Gastroesophageal sphincter (tissue), 4 donors: ENCODE data around the gene KPTN. TPM values are rescaled to one million over a fixed set of nuclear protein-coding genes. Genes with fewer than 3 reads are reported as not detected.

Experiments
- ATAC-seq: fragments of 150-250 bp; one replicate; pipeline ENCODE4 v1.9.1; 2016; ENCODE audit warnings: mild to moderate bottlenecking, moderate library complexity
- H3K27ac ChIP-seq, 4 donors: fragments of 200-600 bp; sonication (generic) in 3 of 4; 1 replicate in 3 of 4; 2 replicates in 1 of 4; pipeline ENCODE4 v1.5.1; 2016 to 2019
- H3K27me3 ChIP-seq: fragments of 200-600 bp; sonication (generic); one replicate; pipeline ENCODE4 v1.5.1; 2019
- H3K36me3 ChIP-seq, 2 donors: fragments of 200-600 bp; sonication (generic); one replicate each; pipeline ENCODE4 v1.5.1; 2019; ENCODE audit warnings: control low read depth in 1 of 2
- H3K4me1 ChIP-seq, 3 donors: fragments of 200-600 bp; sonication (generic); 1 replicate in 2 of 3; 2 replicates in 1 of 3; pipeline ENCODE4 v1.5.1; 2016 to 2019; ENCODE audit warnings: control low read depth in 2 of 3
- H3K4me3 ChIP-seq, 2 donors: fragments of 200-600 bp; sonication (generic); one replicate each; pipeline ENCODE4 v1.5.1; 2019; ENCODE audit warnings: mild to moderate bottlenecking in 1 of 2, moderate library complexity in 1 of 2
- H3K9me3 ChIP-seq, 3 donors: fragments of 200-600 bp; sonication (generic); one replicate each; pipeline ENCODE4 v1.5.1; 2017 to 2019; ENCODE audit warnings: control low read depth in 2 of 3
- CTCF ChIP-seq, 4 experiments: fragments of 200-600 bp in 2 of 4; fragments of 450-650 bp in 2 of 4; sonication (generic) in 1 of 4; IDR thresholded peaks; one replicate each; pipeline ENCODE4 v1.5.1; 2017 to 2019; ENCODE audit warnings: antibody characterized with exemption in 4 of 4, mild to moderate bottlenecking in 2 of 4, moderate library complexity in 2 of 4
- EP300 ChIP-seq: sonication (generic); formaldehyde crosslinking; IDR thresholded peaks from one replicate; pipeline ENCODE4 v1.6.1; 2017; ENCODE audit warnings: antibody characterized with exemption, mild to moderate bottlenecking
- POLR2A ChIP-seq, 2 donors: fragments of 450-650 bp; IDR thresholded peaks; one replicate each; pipeline ENCODE4 v1.6.1; 2017; ENCODE audit warnings: antibody characterized with exemption in 2 of 2, mild to moderate bottlenecking in 2 of 2, moderate library complexity in 1 of 2
- POLR2AphosphoS5 ChIP-seq: sonication (generic); formaldehyde crosslinking; IDR thresholded peaks from one replicate; pipeline ENCODE4 v1.6.1; 2017; ENCODE audit warnings: antibody characterized with exemption
- WGBS, 2 donors: methylation state at CpG; one replicate each; pipeline ENCODE4 v1.1.5; 2018; ENCODE audit warnings: low coverage in 1 of 2; 5-methylcytosine and 5-hydroxymethylcytosine counted together
- total RNA-seq, 4 donors: library from RNA; depleted of rRNA; stranded (reverse); fragments of >200 nt; gene quantifications; one replicate each; pipeline ENCODE4 v1.1.0, GENCODE V29; 2016

KPTN gene
- total RNA-seq, 4 donors from 2014 or later = 2.4 to 4.3 (median 3.4) TPM

GRCh38 chr19:47467914-47468313 lies 16.1 kb downstream of the KPTN start:
- no peak overlapping the region for H3K4me3 ChIP-seq
- ATAC-seq = no peak
- TF ChIP-seq EP300 (no peak), POLR2AphosphoS5 (no peak), CTCF (IDR thresholded peaks at IDR 0.05) (no peak), POLR2A (IDR thresholded peaks at IDR 0.05) (no peak)
- H3K36me3 ChIP-seq = peaks cover 0 to 5% of the 10 kb centered on the region in 2 donors
- H3K27ac ChIP-seq = peak overlapping the region in 1 of 4 donors; percentile 76
- H3K4me1 ChIP-seq = peaks cover 0 to 44% (median 13%) of the 10 kb centered on the region in 3 donors
- WGBS, 2 donors = 36 to 41% methylated on average over 7 to 9 of the region's 9 CpGs
- no peaks in the 10 kb centered on the region for H3K9me3 ChIP-seq
- peaks cover 35% of the 10 kb centered on the region for H3K27me3 ChIP-seq

- peaks cover 0 to 5% of the 10 kb centered on the region in 2 donors for H3K36me3 ChIP-seq
- H3K27me3 ChIP-seq = peaks cover 17% of the 10 kb centered on the region
- no peaks in the 10 kb centered on the region for H3K9me3 ChIP-seq
- no peak overlapping the region for H3K27ac ChIP-seq
- no peak for TF ChIP-seq POLR2AphosphoS5
- TF ChIP-seq CTCF (IDR thresholded peaks at IDR 0.05) = no peak
- no peak for TF ChIP-seq EP300
- TF ChIP-seq POLR2A (IDR thresholded peaks at IDR 0.05) = no peak
- no peak overlapping the region for H3K4me3 ChIP-seq
- no peak for ATAC-seq
- 100% methylated on average over 4 of the region's 27 CpGs; no CpG with 5 or more reads in 1 of the 2 donors for WGBS, 2 donors
- peaks cover 0 to 25% (median 0%) of the 10 kb centered on the region in 3 donors for H3K4me1 ChIP-seq
Observed at GRCh38 chr19:47465957-47466356, 18.1 kb downstream of the KPTN start.

GRCh38 chr19:47464675-47465419 lies 19.2 kb downstream of the KPTN start:
- WGBS, 2 donors = 71 to 76% methylated on average over 10 of the region's 10 CpGs
- no peak for TF ChIP-seq POLR2AphosphoS5
- no peak for TF ChIP-seq CTCF (IDR thresholded peaks at IDR 0.05)
- TF ChIP-seq EP300 = no peak
- no peak for TF ChIP-seq POLR2A (IDR thresholded peaks at IDR 0.05)
- H3K27me3 ChIP-seq = peaks cover 17% of the 10 kb centered on the region
- peaks cover 0 to 14% of the 10 kb centered on the region in 2 donors for H3K36me3 ChIP-seq
- peaks cover 0 to 14% (median 0%) of the 10 kb centered on the region in 3 donors for H3K4me1 ChIP-seq
- H3K27ac ChIP-seq = no peak overlapping the region
- H3K9me3 ChIP-seq = no peaks in the 10 kb centered on the region
- no peak for ATAC-seq
- no peak overlapping the region for H3K4me3 ChIP-seq

GRCh38 chr19:47461876-47462275 lies 22.1 kb downstream of the KPTN start:
- H3K4me3 ChIP-seq = no peak overlapping the region
- ATAC-seq = no peak
- H3K27me3 ChIP-seq = peaks cover 39% of the 10 kb centered on the region
- no peak overlapping the region for H3K27ac ChIP-seq
- 89 to 100% methylated on average over 2 to 5 of the region's 5 CpGs for WGBS, 2 donors
- H3K4me1 ChIP-seq = peaks cover 0 to 7% (median 0%) of the 10 kb centered on the region in 3 donors
- H3K36me3 ChIP-seq = peaks cover 0 to 20% of the 10 kb centered on the region in 2 donors
- no peaks in the 10 kb centered on the region for H3K9me3 ChIP-seq
- TF ChIP-seq POLR2A (IDR thresholded peaks at IDR 0.05) (no peak), CTCF (IDR thresholded peaks at IDR 0.05) (no peak), POLR2AphosphoS5 (no peak), EP300 (no peak)

- H3K27ac ChIP-seq = no peak overlapping the region
- peaks cover 0 to 7% (median 0%) of the 10 kb centered on the region in 3 donors for H3K4me1 ChIP-seq
- peaks cover 54% of the 10 kb centered on the region for H3K27me3 ChIP-seq
- H3K9me3 ChIP-seq = peaks cover 0 to 12% (median 0%) of the 10 kb centered on the region in 3 donors
- ATAC-seq = no peak
- H3K36me3 ChIP-seq = peaks cover 0 to 27% of the 10 kb centered on the region in 2 donors
- H3K4me3 ChIP-seq = no peak overlapping the region
- 80 to 94% methylated on average over 9 to 11 of the region's 14 CpGs for WGBS, 2 donors
- TF ChIP-seq CTCF (IDR thresholded peaks at IDR 0.05) (no peak), POLR2A (IDR thresholded peaks at IDR 0.05) (no peak), EP300 (no peak), POLR2AphosphoS5 (no peak)
Observed at GRCh38 chr19:47459477-47459876, 24.5 kb downstream of the KPTN start.
